Rectal smooth muscle tissue (tissue), 1 donor: ENCODE results near the gene SYDE1.

ENCODE experiments used
- H3K27ac ChIP-seq: one replicate; pipeline ENCODE4 v1.7.0; 2013; ENCODE audit warnings: low read depth, low read length, inconsistent platforms
- H3K27me3 ChIP-seq: one replicate; pipeline ENCODE4 v1.7.0; 2013; ENCODE audit warnings: low read length; ENCODE audit not compliant: control insufficient read depth, insufficient read depth
- H3K36me3 ChIP-seq: one replicate; pipeline ENCODE4 v1.7.0; 2013; ENCODE audit warnings: low read length; ENCODE audit not compliant: control insufficient read depth, insufficient read depth
- H3K4me1 ChIP-seq: one replicate; pipeline ENCODE4 v1.7.0; 2013; ENCODE audit warnings: low read length; ENCODE audit not compliant: control insufficient read depth, insufficient read depth
- H3K4me3 ChIP-seq: one replicate; pipeline ENCODE4 v1.7.0; 2013; ENCODE audit warnings: low read length
- H3K9ac ChIP-seq: one replicate; pipeline ENCODE4 v1.7.0; 2013; ENCODE audit warnings: low read length

SYDE1 gene

GRCh38 chr19:15123031-15123890 lies 16.1 kb downstream of the SYDE1 start:
- Histone ChIP-seq H3K36me3 (peaks cover 35% of the 10 kb centered on the region), H3K4me3 (peak overlapping the region; percentile 36), H3K27ac (peak overlapping the region; percentile 89), H3K9ac (no peak overlapping the region), H3K4me1 (peaks cover 23% of the 10 kb centered on the region), H3K27me3 (no peaks in the 10 kb centered on the region)

- peak overlapping the region; percentile 98 for H3K4me3 ChIP-seq
- no peaks in the 10 kb centered on the region for H3K27me3 ChIP-seq
- peak overlapping the region; percentile 100 for H3K27ac ChIP-seq
- peaks cover 23% of the 10 kb centered on the region for H3K4me1 ChIP-seq
- H3K36me3 ChIP-seq: peaks cover 31% of the 10 kb centered on the region
- no peak overlapping the region for H3K9ac ChIP-seq
These were observed 16.7 kb downstream of the SYDE1 start for GRCh38 chr19:15123900-15124299.

DNA sequence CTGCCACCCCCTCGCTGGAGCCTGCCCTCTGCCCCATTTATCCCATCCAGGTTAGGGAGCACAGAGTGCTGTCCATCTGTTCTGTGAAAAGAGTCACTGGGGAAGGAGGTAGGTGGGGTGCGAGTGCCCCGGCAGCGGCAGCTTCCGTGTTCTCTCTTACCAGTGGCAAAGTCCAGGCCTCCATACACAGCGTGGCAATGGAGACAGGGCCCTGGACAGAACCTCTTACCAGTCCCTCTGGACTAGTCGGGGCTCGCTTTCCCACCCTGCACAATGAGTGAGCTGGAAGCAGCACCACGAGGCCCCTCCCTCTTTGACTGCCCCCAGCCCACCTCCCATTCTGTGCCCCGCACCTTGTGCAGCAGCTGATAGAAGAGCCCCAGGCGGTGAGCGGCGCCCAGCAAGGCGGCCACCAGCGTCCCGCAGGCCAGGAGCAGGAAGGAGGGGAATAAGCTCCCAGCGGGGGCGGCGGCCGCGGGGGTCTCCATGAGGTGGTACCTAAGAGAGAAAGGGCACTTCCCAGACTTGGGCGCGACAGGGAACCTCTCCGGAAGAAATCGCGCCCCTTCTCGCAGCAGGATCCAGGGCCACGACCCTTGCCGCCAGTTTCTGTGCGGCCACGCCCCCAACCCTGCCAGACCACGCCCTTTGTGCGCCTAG lies 17.5 kb downstream of the SYDE1 start:
- H3K27me3 ChIP-seq: no peaks in the 10 kb centered on the region
- peak overlapping the region; percentile 100 for H3K27ac ChIP-seq
- H3K4me3 ChIP-seq: peak overlapping the region; percentile 98
- peaks cover 23% of the 10 kb centered on the region for H3K4me1 ChIP-seq
- H3K9ac ChIP-seq: peak overlapping the region; percentile 97
- peaks cover 23% of the 10 kb centered on the region for H3K36me3 ChIP-seq

- peaks cover 16% of the 10 kb centered on the region for H3K36me3 ChIP-seq
- H3K4me1 ChIP-seq: peaks cover 23% of the 10 kb centered on the region
- peak overlapping the region; percentile 97 for H3K9ac ChIP-seq
- H3K4me3 ChIP-seq: peak overlapping the region; percentile 98
- no peaks in the 10 kb centered on the region for H3K27me3 ChIP-seq
- peak overlapping the region; percentile 100 for H3K27ac ChIP-seq
These were observed 18.2 kb downstream of the SYDE1 start for GRCh38 chr19:15125232-15126067.

- Histone ChIP-seq H3K4me3 (peak overlapping the region; percentile 63), H3K27me3 (no peaks in the 10 kb centered on the region), H3K36me3 (peaks cover 13% of the 10 kb centered on the region), H3K9ac (no peak overlapping the region), H3K4me1 (peaks cover 23% of the 10 kb centered on the region), H3K27ac (peak overlapping the region; percentile 100)
These were observed 19.1 kb downstream of the SYDE1 start for GRCh38 chr19:15126131-15126910.

DNA sequence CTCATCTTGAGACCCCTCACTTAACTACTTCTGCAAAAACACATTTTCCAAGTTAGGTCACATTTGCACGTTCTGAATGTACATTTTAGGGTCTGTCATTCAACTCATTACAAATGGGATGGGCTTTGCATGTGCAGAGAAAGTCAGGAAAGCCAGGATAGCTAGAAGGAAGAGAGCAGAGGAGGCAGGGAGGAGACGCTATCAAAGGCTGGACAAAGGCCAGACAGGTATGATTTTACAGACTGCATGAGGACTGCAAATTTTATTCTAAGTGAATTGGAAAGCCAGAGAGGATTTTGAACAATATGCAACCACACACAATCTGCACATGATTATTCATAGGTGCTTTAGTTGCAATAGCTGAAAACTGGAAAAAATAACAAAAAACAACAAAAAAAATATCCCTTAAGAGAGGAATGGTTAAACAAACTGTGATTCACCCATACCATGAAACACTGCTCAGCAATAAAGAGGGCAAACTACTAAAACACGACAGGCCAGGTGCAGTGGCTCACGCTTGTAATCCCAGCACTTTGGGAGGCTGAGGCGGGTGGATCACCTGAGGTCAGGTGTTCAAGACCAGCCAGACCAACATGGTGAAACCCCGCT lies 21.1 kb downstream of the SYDE1 start:
- no peak overlapping the region for H3K9ac ChIP-seq
- H3K4me3 ChIP-seq: no peak overlapping the region
- H3K36me3 ChIP-seq: peaks cover under 1% of the 10 kb centered on the region
- H3K4me1 ChIP-seq: peaks cover 17% of the 10 kb centered on the region
- H3K27me3 ChIP-seq: no peaks in the 10 kb centered on the region
- no peak overlapping the region for H3K27ac ChIP-seq

GRCh38 chr19:15129856-15130585 lies 22.8 kb downstream of the SYDE1 start:
- H3K9ac ChIP-seq: no peak overlapping the region
- H3K4me3 ChIP-seq: no peak overlapping the region
- H3K4me1 ChIP-seq: peaks cover 4% of the 10 kb centered on the region
- H3K36me3 ChIP-seq: no peaks in the 10 kb centered on the region
- no peak overlapping the region for H3K27ac ChIP-seq
- no peaks in the 10 kb centered on the region for H3K27me3 ChIP-seq

DNA sequence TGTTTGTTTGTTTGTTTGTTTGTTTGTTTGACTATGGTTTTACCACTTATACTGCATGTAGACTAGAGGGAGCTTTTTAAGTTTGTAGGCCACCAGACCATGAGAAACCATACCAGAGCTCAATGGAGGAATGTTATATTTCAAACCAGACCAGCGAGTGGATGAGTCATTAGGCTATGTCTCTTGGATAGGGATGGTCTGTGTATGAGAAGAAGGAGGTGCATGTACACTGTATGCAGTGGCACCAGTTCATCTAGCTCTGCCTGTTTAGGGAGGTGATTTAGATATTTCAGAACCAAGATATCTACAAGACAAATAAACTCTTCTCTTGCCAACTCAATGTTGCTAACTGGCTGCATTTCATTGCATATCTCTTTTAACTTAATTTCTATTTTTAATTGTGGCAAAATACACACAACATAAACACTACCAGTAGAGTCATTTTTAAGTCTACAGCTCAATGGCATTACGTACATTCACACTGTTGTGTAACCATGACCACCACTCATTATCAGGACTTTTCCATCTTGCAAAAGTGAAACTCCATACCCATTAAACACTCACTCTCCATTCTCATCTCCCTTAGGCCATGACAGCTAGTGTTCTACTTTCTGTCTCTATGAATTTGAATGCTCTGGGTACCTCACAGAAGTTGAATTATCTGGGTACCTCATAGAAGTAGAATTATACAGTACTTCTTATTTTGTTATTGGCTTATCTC lies 29.2 kb downstream of the SYDE1 start:
- no peak overlapping the region for H3K27ac ChIP-seq
- no peak overlapping the region for H3K9ac ChIP-seq
- no peaks in the 10 kb centered on the region for H3K36me3 ChIP-seq
- no peak overlapping the region for H3K4me3 ChIP-seq
- H3K4me1 ChIP-seq: no peaks in the 10 kb centered on the region
- no peaks in the 10 kb centered on the region for H3K27me3 ChIP-seq

- Histone ChIP-seq H3K27me3 (no peaks in the 10 kb centered on the region), H3K4me1 (no peaks in the 10 kb centered on the region), H3K36me3 (no peaks in the 10 kb centered on the region), H3K4me3 (no peak overlapping the region), H3K9ac (no peak overlapping the region), H3K27ac (no peak overlapping the region)
These were observed 30.6 kb downstream of the SYDE1 start for GRCh38 chr19:15137777-15138176.

- no peaks in the 10 kb centered on the region for H3K36me3 ChIP-seq
- no peak overlapping the region for H3K27ac ChIP-seq
- no peaks in the 10 kb centered on the region for H3K4me1 ChIP-seq
- H3K4me3 ChIP-seq: no peak overlapping the region
- H3K27me3 ChIP-seq: no peaks in the 10 kb centered on the region
- H3K9ac ChIP-seq: no peak overlapping the region
These were observed 31.2 kb downstream of the SYDE1 start for GRCh38 chr19:15138427-15138826.
